Measurements from ENCODE around the gene BSND.

BSND gene

GRCh38 chr1:55049914-55050278, 51.2 kb downstream of the BSND start:
- no peak for DNase-seq

- DNase-seq, result no peak
Measured at GRCh38 chr1:55050283-55050682, 51.5 kb downstream of the BSND start.

GRCh38 chr1:55051169-55051568, 52.4 kb downstream of the BSND start:
- DNase-seq, result no peak

- DNase-seq, result no peak
Measured at GRCh38 chr1:55051621-55052020, 52.9 kb downstream of the BSND start.

GRCh38 chr1:55052221-55053142, 53.7 kb downstream of the BSND start:
- no peak for DNase-seq

- DNase-seq, result no peak
Measured at GRCh38 chr1:55053265-55053954, 54.7 kb downstream of the BSND start.

DNA sequence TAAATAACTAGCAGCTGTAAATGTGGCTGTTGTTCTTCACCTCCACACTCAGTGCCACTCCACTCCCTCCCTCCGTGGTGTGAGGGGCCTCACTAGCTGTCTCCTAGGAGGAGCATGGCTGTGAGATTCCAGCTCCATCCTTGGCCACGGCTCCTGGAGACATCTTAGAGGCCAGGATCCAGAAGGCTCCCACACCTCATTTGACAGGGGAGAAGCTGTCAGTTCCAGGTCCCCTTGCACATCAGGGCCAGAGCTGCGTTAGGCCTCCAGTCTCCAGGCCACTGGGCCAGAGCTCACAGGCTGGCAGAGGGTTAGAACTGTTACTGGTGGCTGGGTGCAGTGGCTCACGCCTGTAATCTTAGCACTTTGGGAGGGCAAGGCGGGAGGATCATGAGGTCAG, 55.7 kb downstream of the BSND start:
- DNase-seq, result no peak

DNA sequence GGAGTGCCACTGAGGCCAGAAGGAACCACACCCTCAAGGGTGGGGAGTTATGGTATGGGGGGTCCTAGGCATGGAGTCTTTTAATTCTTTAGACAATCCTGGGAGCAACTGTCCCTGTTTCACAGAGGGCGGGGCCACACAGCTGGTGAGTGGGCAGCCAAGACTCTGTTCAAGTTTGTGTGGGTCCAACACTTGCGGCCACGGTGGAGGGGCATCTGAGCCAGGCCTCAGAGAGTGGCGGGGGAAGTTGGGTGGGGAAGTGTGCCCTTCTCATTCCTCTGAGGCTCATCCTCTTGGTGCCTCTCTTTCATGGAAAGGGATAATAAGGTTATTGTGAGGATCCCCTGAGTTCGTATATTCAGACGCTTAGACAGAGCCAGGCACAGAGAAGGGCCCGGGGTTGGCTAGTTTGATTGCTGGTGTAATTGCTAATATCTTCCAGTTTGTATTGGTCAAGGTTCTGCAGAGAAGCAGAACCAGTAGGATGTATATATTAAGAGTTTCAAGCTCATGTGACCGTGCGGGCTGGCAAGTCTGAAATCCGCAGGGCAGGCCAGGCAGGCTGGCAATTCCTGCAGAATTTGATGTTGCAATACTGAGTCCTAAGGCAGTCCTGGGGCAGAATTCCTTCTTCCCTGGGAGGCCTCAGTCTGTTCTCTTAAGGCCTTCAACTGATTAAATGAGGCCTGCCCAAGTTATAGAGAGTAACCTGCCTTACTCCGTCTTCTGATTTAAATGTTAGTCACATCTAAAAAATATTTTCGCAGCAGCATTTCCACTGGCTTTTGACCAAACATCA, 56.5 kb downstream of the BSND start:
- no peak for DNase-seq

DNA sequence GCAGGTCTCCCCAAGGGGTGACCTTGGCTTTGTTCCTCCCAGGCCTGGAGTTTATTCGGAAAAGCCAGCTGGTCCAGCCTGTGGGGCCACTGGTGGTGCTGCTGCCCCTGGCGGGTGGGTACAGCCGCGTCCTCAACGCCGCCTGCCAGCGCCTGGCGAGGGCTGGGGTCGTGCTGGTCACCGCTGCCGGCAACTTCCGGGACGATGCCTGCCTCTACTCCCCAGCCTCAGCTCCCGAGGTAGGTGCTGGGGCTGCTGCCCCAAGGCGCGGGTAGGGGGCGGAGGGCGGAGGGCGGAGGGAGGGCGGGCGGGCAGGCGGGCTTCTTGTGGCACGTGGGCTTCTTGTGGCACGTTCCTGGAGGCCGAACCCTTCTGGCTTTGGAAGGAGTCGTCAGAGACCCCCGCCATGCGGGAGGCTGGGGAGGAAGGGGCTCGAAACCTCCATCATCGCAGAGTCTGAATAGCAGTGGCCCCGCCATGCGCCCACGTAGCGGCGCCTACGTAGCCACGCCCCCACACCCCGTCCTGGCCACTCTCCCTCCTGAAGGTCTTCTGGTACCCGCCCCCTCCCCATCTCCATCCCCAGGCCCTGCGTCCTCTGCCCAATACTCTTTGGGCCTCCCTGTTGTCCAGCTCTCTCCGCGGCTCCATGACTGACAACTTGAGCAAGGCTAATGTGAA, 57.4 kb downstream of the BSND start:
- DNase-seq, result no peak

GRCh38 chr1:55056632-55056992, 57.9 kb downstream of the BSND start:
- no peak for DNase-seq

DNA sequence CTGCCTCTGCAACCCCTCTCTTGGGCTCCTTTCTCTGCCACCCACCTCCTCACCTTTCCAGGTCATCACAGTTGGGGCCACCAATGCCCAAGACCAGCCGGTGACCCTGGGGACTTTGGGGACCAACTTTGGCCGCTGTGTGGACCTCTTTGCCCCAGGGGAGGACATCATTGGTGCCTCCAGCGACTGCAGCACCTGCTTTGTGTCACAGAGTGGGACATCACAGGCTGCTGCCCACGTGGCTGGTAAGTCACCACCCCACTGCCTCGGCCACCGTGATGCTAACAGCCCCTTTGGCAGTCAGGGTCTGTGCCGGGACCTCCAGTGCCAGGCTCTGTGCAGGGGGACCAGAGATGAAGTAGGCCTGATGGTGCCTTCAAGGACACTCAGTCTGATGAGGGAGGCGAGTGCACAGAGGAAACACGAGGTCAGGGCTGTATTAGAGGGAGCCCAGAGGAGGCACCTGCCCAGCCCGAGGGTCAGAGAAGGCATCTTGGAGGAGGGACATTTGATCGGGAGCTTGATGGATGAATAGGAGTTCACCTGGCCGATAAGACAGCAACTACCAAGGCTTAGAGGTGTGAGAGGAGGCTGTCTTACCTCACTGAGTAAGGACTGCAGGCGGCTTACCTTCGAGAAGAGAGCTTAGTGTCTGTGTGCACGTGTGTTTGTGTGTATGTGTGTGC, 58.7 kb downstream of the BSND start:
- no peak for DNase-seq

- no peak for DNase-seq
Measured at GRCh38 chr1:55057956-55058298, 59.2 kb downstream of the BSND start.

- no peak for DNase-seq
Measured at GRCh38 chr1:55059302-55060132, 60.8 kb downstream of the BSND start.

DNA sequence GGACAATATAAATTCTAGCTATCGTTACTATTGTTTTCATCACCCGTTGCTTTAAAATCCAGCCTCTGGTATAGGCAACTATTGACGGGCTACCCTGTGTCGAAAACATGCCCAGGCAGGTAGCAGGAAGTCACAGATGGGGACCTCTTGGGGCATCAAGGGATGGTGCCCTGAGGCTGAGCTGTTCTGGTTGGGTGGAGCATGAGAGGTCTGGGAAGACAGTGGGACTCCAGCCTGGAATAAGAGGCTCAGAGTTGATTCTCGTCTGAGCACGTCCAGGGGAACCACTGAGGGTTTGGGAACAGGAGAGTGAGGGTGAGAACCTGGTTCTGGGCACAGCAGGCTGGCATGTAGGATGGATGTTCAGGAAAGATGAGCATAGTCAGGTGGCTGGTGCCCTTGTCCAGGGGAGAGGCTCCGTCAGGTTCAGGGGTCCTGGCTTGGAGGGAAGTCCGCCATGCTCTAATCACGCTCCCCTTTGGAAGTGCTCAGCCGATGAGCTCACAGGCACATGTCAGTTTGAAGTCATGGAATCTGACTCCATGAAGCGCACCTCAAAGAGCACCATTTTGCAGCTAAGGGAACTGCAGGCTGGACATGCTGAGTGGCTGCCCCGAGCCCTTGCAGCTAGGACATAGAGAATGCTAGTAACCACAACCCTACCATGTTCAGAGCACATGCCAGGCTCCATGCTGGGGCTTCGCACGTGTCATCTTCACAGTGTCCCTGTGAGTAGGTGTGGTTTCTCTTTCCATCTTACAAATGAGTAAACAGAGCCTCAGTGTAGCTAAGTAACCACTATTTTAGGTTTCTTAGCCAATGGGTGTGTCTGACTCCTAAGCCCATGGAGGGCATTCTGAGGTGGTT, 61.6 kb downstream of the BSND start:
- no peak for DNase-seq

DNA sequence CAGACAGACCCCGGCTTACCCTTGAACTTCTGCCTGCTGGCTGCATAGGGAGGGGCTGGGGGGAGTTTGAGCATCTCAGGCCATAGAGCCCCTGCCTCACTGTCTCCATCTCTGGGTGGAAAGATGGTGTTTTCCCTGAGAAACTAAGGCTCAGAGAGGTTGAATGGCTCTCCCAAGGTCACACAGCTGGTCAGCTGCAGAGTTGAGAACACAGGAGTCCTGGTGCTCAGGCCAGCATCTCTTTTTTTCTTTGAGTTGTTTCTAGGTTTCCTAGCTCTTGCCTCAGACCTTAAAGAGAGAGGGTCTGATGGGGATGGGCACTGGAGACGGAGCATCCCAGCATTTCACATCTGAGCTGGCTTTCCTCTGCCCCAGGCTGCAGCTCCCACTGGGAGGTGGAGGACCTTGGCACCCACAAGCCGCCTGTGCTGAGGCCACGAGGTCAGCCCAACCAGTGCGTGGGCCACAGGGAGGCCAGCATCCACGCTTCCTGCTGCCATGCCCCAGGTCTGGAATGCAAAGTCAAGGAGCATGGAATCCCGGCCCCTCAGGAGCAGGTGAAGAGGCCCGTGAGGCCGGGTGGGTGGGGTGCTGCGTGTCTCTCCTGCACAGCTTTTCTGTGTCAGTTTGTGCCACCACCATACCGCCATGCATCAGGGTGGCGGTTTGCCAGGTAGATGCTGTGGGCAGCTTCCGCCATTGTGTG, 62.4 kb downstream of the BSND start:
- DNase-seq, result no peak
